K562 (cell line): Measurements from ENCODE around the gene RNF41. TPM values are rescaled to one million over a fixed set of nuclear protein-coding genes. Genes with fewer than 3 reads are reported as not detected.
A peak's percentile ranks its signal among the peaks of the same experiment; 100 is the strongest.

Experiments used
- BHLHE40 ChIP-seq: IDR thresholded peaks from 2 replicates; pipeline ENCODE4 v1.6.1; 2011; ENCODE audit warnings: low read length, improper control_type of control experiment
- CBX3 ChIP-seq, 2 experiments: IDR thresholded peaks; 1 replicate in 1 of 2; 2 replicates in 1 of 2; pipeline ENCODE4 v1.6.1; 2012; ENCODE audit warnings: inconsistent platforms in 2 of 2, low read length in 2 of 2, borderline replicate concordance in 1 of 2, control low read depth in 1 of 2
- CTCF ChIP-seq, 3 experiments: IDR thresholded peaks in 2 of 3; conservative IDR thresholded peaks in 1 of 3; 2 replicates each; pipeline ENCODE4 v1.5.1; 2011 to 2012; ENCODE audit warnings: low read length in 3 of 3, mild to moderate bottlenecking in 3 of 3, control low read depth in 2 of 3, improper control_type of control experiment in 1 of 3, inconsistent platforms in 1 of 3, low read depth in 1 of 3, mixed read lengths in 1 of 3, moderate library complexity in 1 of 3; ENCODE audit not compliant: insufficient read depth in 2 of 3
- FOSL1 ChIP-seq: fragments of 200-800 bp; sonication (Bioruptor generic); conservative IDR thresholded peaks from 2 replicates; pipeline ENCODE4 v1.6.1; 2016; ENCODE audit warnings: missing genetic modification characterization, missing compliant biosample characterization
- FOXP1 ChIP-seq: sonication (generic); formaldehyde crosslinking; IDR thresholded peaks from 2 replicates; pipeline ENCODE4 v1.8.0; 2022; ENCODE audit warnings: mild to moderate bottlenecking, missing genetic modification reagents
- KDM2B ChIP-seq: fragments of 250-450 bp; sonication (Bioruptor Pico); IDR thresholded peaks from 2 replicates; pipeline ENCODE4 v1.8.0; 2021; ENCODE audit warnings: mild to moderate bottlenecking, moderate library complexity
- MAFF ChIP-seq: IDR thresholded peaks from 2 replicates; pipeline ENCODE4 v1.6.1; 2012; ENCODE audit warnings: low read length, improper control_type of control experiment
- MAFK ChIP-seq: IDR thresholded peaks from 2 replicates; pipeline ENCODE4 v1.6.1; 2011; ENCODE audit warnings: low read length, improper control_type of control experiment
- MECOM ChIP-seq: fragments of 250-450 bp; sonication (Bioruptor Pico); IDR thresholded peaks from 2 replicates; pipeline ENCODE4 v1.8.0; 2022; ENCODE audit warnings: inconsistent platforms
- NR2F6 ChIP-seq: fragments of 450-650 bp; formaldehyde crosslinking; IDR thresholded peaks from 2 replicates; pipeline ENCODE4 v1.4.0; 2020; ENCODE audit warnings: mild to moderate bottlenecking
- RERE ChIP-seq: sonication (generic); formaldehyde crosslinking; IDR thresholded peaks from 2 replicates; pipeline ENCODE4 v1.8.0; 2023; ENCODE audit warnings: missing genetic modification reagents, mild to moderate bottlenecking, borderline replicate concordance
- SMARCB1 ChIP-seq: IDR thresholded peaks from 2 replicates; pipeline ENCODE4 v1.6.1; 2011; ENCODE audit warnings: improper control_type of control experiment, low read depth; ENCODE audit not compliant: insufficient read length
- SRSF3 ChIP-seq: fragments of 200-400 bp; formaldehyde crosslinking; IDR thresholded peaks from 2 replicates; pipeline ENCODE4 v1.6.1; 2016; ENCODE audit warnings: mild to moderate bottlenecking, low read length, moderate library complexity; ENCODE audit not compliant: insufficient read depth
- TAF1 ChIP-seq: IDR thresholded peaks from 2 replicates; pipeline ENCODE4 v1.6.1; 2011; ENCODE audit warnings: mild to moderate bottlenecking, low read length, moderate library complexity; ENCODE audit not compliant: insufficient read depth, control insufficient read depth, severe bottlenecking; ENCODE audit errors: extremely low read depth
- TEAD2 ChIP-seq: fragments of 450-650 bp; IDR thresholded peaks from 2 replicates; pipeline ENCODE4 v1.6.1; 2016; ENCODE audit warnings: missing genetic modification characterization, control low read depth, missing compliant biosample characterization
- U2AF1 ChIP-seq: fragments of 200-400 bp; formaldehyde crosslinking; optimal IDR thresholded peaks from 2 replicates; pipeline ENCODE3; 2017; ENCODE audit warnings: mild to moderate bottlenecking, low read depth, low read length, moderate library complexity
- YBX1 ChIP-seq: fragments of 450-650 bp; IDR thresholded peaks from 2 replicates; pipeline ENCODE4 v1.7.1; 2016; ENCODE audit warnings: mild to moderate bottlenecking
- ZNF140 ChIP-seq: fragments of 250-450 bp; sonication (Bioruptor Pico); IDR thresholded peaks from 2 replicates; pipeline ENCODE4 v1.8.0; 2021; ENCODE audit warnings: moderate library complexity, mild to moderate bottlenecking, inconsistent platforms
- ZNF639 ChIP-seq, 2 experiments: fragments of 200-800 bp in 1 of 2; sonication (Bioruptor generic) in 1 of 2; sonication (generic) in 1 of 2; formaldehyde crosslinking in 1 of 2; IDR thresholded peaks in 1 of 2; conservative IDR thresholded peaks in 1 of 2; 2 replicates each; pipeline versions ENCODE4 v1.5.0 to v1.6.1; 2016 to 2020; ENCODE audit warnings: missing compliant biosample characterization in 1 of 2, missing genetic modification characterization in 1 of 2, missing genetic modification reagents in 1 of 2
- ZNF766 ChIP-seq: fragments of 200-800 bp; sonication (Bioruptor generic); conservative IDR thresholded peaks from 2 replicates; pipeline ENCODE4 v1.6.1; 2016; ENCODE audit warnings: missing genetic modification characterization, missing compliant biosample characterization
- polyA plus RNA-seq, 8 experiments: library from polyadenylated mRNA; depleted of rRNA in 4 of 8; stranded (reverse) in 5 of 8; unstranded in 3 of 8; fragments of >200 nt; fragmentation: Nextera tagmentation in 2 of 8; fragmentation: Illumina TruSeq in 1 of 8; extraction: Ambion mirVana in 2 of 8; extraction: Trizol in 1 of 8; gene quantifications; 2 replicates each; pipeline versions ENCODE4 v1.2.1 to v1.2.3, GENCODE V29; 2011 to 2014; ENCODE audit warnings: inconsistent platforms in 1 of 8, missing spikeins in 1 of 8
- total RNA-seq, 7 experiments: library from RNA; depleted of rRNA in 6 of 7; stranded (reverse); fragments of >200 nt in 6 of 7; fragmentation: Illumina TruSeq in 2 of 7; extraction: Trizol in 2 of 7; gene quantifications; 2 replicates each; pipeline versions ENCODE4 v1.2.1 to v1.2.3, GENCODE V29; 2011 to 2021; ENCODE audit warnings: low replicate concordance in 1 of 7

The RNF41 gene
- total and polyA plus RNA-seq, 9 of the 15 experiments (the other 6 are each of a cell fraction or from before 2014, with no cell fraction given), result 28.2 to 46.8 (median 33.8) TPM

GRCh38 chr12:56224102-56224701 lies 2.5 kb upstream of the RNF41 start, which contains the start of gene NABP2 (continued):
- no peak for TF ChIP-seq RERE
- no peak for TF ChIP-seq SRSF3
- no peak for TF ChIP-seq MECOM
- TF ChIP-seq YBX1, result no peak
- TF ChIP-seq MAFK, result 0 out of 2 replicates have a peak, but pooled peaks have one; percentile 1
- no peak for TF ChIP-seq NR2F6 (CRISPR knock-in tag)
- no peak for TF ChIP-seq MAFF
- TF ChIP-seq TAF1, result peak; percentile 66
- TF ChIP-seq ZNF639 (CRISPR knock-in tag; conservative IDR thresholded peaks at IDR 0.05 in 1 of 2, IDR thresholded peaks at IDR 0.05 in 1 of 2), result peak in 1 of 2 experiments; percentile 67; a peak in 1 of 4 replicates
- TF ChIP-seq BHLHE40, result peak; percentile 70
- no peak for TF ChIP-seq FOXP1 (CRISPR knock-in tag)
- TF ChIP-seq ZNF766 (CRISPR knock-in tag), result no peak
- TF ChIP-seq KDM2B, result no peak
- peak; percentile 81 to 96 (median 81) for TF ChIP-seq CTCF (IDR thresholded peaks at IDR 0.05 in 2 of 3, conservative IDR thresholded peaks at IDR 0.05 in 1 of 3; ENCODE audit: insufficient read depth in 2 of 3, low read depth in 1 of 3, low read length in 3 of 3)
- no peak for TF ChIP-seq TEAD2
- no peak for TF ChIP-seq U2AF1
- TF ChIP-seq CBX3 (IDR thresholded peaks at IDR 0.05; ENCODE audit: borderline replicate concordance in 1 of 2, low read length in 2 of 2), result no peak
- TF ChIP-seq FOSL1 (tag), result no peak
- no peak for TF ChIP-seq ZNF140 (CRISPR knock-in tag)
- TF ChIP-seq SMARCB1, result no peak
